ENCODE results near the gene PPP1R16B. TPM values are rescaled to one million over a fixed set of nuclear protein-coding genes. Genes with fewer than 3 reads are reported as not detected.

PPP1R16B gene
- polyA plus RNA-seq, 1 donor from 2014 or later, result 1.9 TPM

GRCh38 chr20:38811769-38812168 is 6.3 kb downstream of the PPP1R16B start:
- H3F3A ChIP-seq (ENCODE audit: insufficient read depth, low read length, poor library complexity, severe bottlenecking), result no peaks in the 10 kb centered on the region
- H3K9ac ChIP-seq (ENCODE audit: low read length), result no peak overlapping the region
- no peak for TF ChIP-seq REST (IDR thresholded peaks at IDR 0.05; ENCODE audit: borderline replicate concordance)
- no peak for TF ChIP-seq CTCF (IDR thresholded peaks at IDR 0.05; ENCODE audit: poor library complexity, severe bottlenecking)
- no peak for TF ChIP-seq SMC3 (conservative IDR thresholded peaks at IDR 0.05; ENCODE audit: poor library complexity)
- TF ChIP-seq EZH2 (IDR thresholded peaks at IDR 0.05; ENCODE audit: borderline replicate concordance, insufficient read depth, low read length, poor library complexity, severe bottlenecking), result no peak
- no peak for TF ChIP-seq RAD21 (conservative IDR thresholded peaks at IDR 0.05)
- no peak for TF ChIP-seq POLR2AphosphoS5 (IDR thresholded peaks at IDR 0.05)
- no peak for TF ChIP-seq EP300 (conservative IDR thresholded peaks at IDR 0.05; ENCODE audit: poor library complexity, severe bottlenecking)
- TF ChIP-seq TAF1 (IDR thresholded peaks at IDR 0.05; ENCODE audit: low read depth), result no peak
- no peak for TF ChIP-seq MXI1 (conservative IDR thresholded peaks at IDR 0.05; ENCODE audit: poor library complexity, severe bottlenecking)
- H3K4me2 ChIP-seq (ENCODE audit: low read length), result no peak overlapping the region
- no peaks in the 10 kb centered on the region for H3K79me2 ChIP-seq (replicated peaks; ENCODE audit: insufficient read depth, low read length)
- H3K4me3 ChIP-seq (ENCODE audit: low read length), result no peak overlapping the region
- H3K27ac ChIP-seq (ENCODE audit: low read length), result no peak overlapping the region
- no peaks in the 10 kb centered on the region for H3K36me3 ChIP-seq (ENCODE audit: insufficient read depth, low read length)
- H2AFZ ChIP-seq (ENCODE audit: low read depth, low read length), result no peak overlapping the region
- H4K20me1 ChIP-seq (ENCODE audit: insufficient read depth), result no peaks in the 10 kb centered on the region
- no peaks in the 10 kb centered on the region for H3K9me2 ChIP-seq (ENCODE audit: insufficient read depth, low read length)
- no peaks in the 10 kb centered on the region for H3K9me3 ChIP-seq (ENCODE audit: low read length)
- H3K27me3 ChIP-seq (ENCODE audit: insufficient read depth, low read depth, low read length), result peaks cover 15% of the 10 kb centered on the region

GRCh38 chr20:38812182-38812581 is 6.7 kb downstream of the PPP1R16B start:
- H3K79me2 ChIP-seq (replicated peaks; ENCODE audit: insufficient read depth, low read length), result no peaks in the 10 kb centered on the region
- no peak overlapping the region for H2AFZ ChIP-seq (ENCODE audit: low read depth, low read length)
- no peak for TF ChIP-seq EZH2 (IDR thresholded peaks at IDR 0.05; ENCODE audit: borderline replicate concordance, insufficient read depth, low read length, poor library complexity, severe bottlenecking)
- TF ChIP-seq SMC3 (conservative IDR thresholded peaks at IDR 0.05; ENCODE audit: poor library complexity), result no peak
- no peak for TF ChIP-seq MXI1 (conservative IDR thresholded peaks at IDR 0.05; ENCODE audit: poor library complexity, severe bottlenecking)
- no peak for TF ChIP-seq POLR2AphosphoS5 (IDR thresholded peaks at IDR 0.05)
- TF ChIP-seq TAF1 (IDR thresholded peaks at IDR 0.05; ENCODE audit: low read depth), result no peak
- TF ChIP-seq RAD21 (conservative IDR thresholded peaks at IDR 0.05), result no peak
- no peak for TF ChIP-seq REST (IDR thresholded peaks at IDR 0.05; ENCODE audit: borderline replicate concordance)
- TF ChIP-seq EP300 (conservative IDR thresholded peaks at IDR 0.05; ENCODE audit: poor library complexity, severe bottlenecking), result no peak
- TF ChIP-seq CTCF (IDR thresholded peaks at IDR 0.05; ENCODE audit: poor library complexity, severe bottlenecking), result no peak
- no peak overlapping the region for H3K27ac ChIP-seq (ENCODE audit: low read length)
- no peak overlapping the region for H3K4me3 ChIP-seq (ENCODE audit: low read length)
- H3K4me2 ChIP-seq (ENCODE audit: low read length), result no peak overlapping the region
- no peaks in the 10 kb centered on the region for H3K36me3 ChIP-seq (ENCODE audit: insufficient read depth, low read length)
- H3K9me3 ChIP-seq (ENCODE audit: low read length), result no peaks in the 10 kb centered on the region
- no peak overlapping the region for H3K9ac ChIP-seq (ENCODE audit: low read length)
- H3K9me2 ChIP-seq (ENCODE audit: insufficient read depth, low read length), result no peaks in the 10 kb centered on the region
- H4K20me1 ChIP-seq (ENCODE audit: insufficient read depth), result no peaks in the 10 kb centered on the region
- no peaks in the 10 kb centered on the region for H3F3A ChIP-seq (ENCODE audit: insufficient read depth, low read length, poor library complexity, severe bottlenecking)
- H3K27me3 ChIP-seq (ENCODE audit: insufficient read depth, low read depth, low read length), result peaks cover 11% of the 10 kb centered on the region
